Measurements from ENCODE around the gene PSRC1.
"Not testable (repeated sequence)": the region's sequence is repeated elsewhere in the genome, so short reads cannot be mapped to it uniquely, and the experiment has no call there.

Gene PSRC1

GRCh38 chr1:109306832-109307273 is 23.9 kb upstream of the PSRC1 start, which contains the start of gene MYBPHL:
TSS of gene MYBPHL (minus strand) at chr1:109307011. CDS start at chr1:109306991, 20 bp downstream.
- DNase-seq (ENCODE audit: low read depth) = no peak
- H3K4me3 ChIP-seq (ENCODE audit: control insufficient read depth, low read depth, low read length) = no peak within 1 kb of the TSS
- TF ChIP-seq, protein P1, sequence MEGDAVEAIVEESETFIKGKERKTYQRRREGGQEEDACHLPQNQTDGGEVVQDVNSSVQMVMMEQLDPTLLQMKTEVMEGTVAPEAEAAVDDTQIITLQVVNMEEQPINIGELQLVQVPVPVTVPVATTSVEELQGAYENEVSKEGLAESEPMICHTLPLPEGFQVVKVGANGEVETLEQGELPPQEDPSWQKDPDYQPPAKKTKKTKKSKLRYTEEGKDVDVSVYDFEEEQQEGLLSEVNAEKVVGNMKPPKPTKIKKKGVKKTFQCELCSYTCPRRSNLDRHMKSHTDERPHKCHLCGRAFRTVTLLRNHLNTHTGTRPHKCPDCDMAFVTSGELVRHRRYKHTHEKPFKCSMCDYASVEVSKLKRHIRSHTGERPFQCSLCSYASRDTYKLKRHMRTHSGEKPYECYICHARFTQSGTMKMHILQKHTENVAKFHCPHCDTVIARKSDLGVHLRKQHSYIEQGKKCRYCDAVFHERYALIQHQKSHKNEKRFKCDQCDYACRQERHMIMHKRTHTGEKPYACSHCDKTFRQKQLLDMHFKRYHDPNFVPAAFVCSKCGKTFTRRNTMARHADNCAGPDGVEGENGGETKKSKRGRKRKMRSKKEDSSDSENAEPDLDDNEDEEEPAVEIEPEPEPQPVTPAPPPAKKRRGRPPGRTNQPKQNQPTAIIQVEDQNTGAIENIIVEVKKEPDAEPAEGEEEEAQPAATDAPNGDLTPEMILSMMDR (IDR thresholded peaks at IDR 0.05; ENCODE audit: control insufficient read depth, insufficient read depth, low read depth, low read length, missing control alignments) = no peak

DNA sequence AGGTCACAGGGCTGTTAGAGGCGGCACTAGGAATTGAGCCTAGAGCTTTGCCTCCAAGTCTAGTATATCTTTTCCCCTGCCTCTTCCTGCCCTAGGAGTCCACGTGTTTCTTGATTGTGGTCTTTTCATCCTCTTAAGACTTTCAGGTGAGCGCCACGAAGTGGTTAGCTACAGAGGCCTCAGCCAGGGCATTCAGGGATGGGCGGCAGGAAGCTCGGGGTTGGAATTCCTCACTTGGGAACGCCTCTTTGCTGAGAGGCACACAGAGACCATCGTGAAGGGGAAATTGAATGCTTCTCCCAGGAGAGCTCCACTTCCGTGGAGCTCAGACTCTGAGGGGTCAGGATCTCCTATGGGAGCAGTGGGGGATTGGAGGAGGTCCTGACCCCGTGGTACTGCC is 23.0 kb upstream of the PSRC1 start:
- not testable (repeated sequence) for H3K4me3 ChIP-seq (ENCODE audit: control insufficient read depth, low read depth, low read length); DNase-seq (ENCODE audit: low read depth)

DNA sequence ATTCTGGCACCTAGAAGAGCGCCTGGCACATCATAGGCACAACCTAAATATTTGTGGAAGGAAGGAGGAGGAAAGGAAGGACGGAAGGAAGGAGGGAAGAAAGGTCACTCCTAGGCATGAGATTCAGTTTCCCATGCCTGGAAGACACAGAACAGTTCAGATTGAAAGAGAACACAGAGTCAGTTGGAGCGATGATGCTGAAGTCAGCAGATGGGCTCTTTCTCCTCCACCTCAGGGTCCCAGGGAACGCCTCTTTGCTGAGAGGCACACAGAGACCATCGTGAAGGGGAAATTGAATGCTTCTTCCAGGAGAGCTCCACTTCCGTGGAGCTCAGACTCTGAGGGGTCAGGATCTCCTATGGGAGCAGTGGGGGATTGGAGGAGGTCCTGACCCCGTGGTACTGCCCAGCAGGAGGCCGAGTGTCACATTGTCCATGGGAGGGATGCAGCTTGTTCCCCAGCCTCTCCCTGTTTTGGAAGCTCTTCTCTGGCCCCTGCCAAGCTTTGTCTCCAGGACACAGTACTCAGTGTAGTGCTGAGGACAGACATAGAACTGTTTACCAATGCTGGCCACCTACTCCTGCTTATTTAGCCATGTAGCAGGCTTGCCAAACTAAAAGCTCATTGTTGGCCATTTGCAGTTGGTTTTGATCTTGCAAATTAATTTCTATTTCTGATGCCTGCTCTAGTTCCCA is 21.4 kb upstream of the PSRC1 start:
- DNase-seq (ENCODE audit: low read depth) = no peak
- TF ChIP-seq, protein P1 (IDR thresholded peaks at IDR 0.05; ENCODE audit: control insufficient read depth, insufficient read depth, low read depth, low read length, missing control alignments) = no peak
- no peak overlapping the region for H3K4me3 ChIP-seq (ENCODE audit: control insufficient read depth, low read depth, low read length)

DNA sequence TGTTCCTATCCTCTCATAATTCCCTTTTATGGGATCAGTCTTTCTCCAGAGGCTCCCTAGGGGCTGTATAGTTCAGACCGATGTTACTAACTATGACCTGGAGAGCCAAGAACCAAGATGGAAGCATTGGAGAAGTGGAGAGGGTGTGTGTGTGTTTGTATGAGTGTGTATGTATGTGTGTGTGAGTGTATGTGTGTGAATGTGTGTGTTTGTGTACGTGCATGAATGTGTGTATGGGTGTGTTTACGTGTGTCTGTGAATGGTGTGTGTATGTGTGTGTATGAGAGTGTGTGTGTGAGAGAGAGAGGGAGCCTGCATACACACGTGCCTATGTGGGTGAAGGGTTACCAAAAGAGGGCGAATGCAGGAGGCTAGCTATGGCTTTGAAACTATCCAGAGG is 18.9 kb upstream of the PSRC1 start:
- no peak overlapping the region for H3K4me3 ChIP-seq (ENCODE audit: control insufficient read depth, low read depth, low read length)
- DNase-seq (ENCODE audit: low read depth) = no peak
- TF ChIP-seq, protein P1 (IDR thresholded peaks at IDR 0.05; ENCODE audit: control insufficient read depth, insufficient read depth, low read depth, low read length, missing control alignments) = no peak

GRCh38 chr1:109300650-109301151 is 17.8 kb upstream of the PSRC1 start:
- no peak for DNase-seq (ENCODE audit: low read depth)
- TF ChIP-seq, protein P1 (IDR thresholded peaks at IDR 0.05; ENCODE audit: control insufficient read depth, insufficient read depth, low read depth, low read length, missing control alignments) = no peak
- no peak overlapping the region for H3K4me3 ChIP-seq (ENCODE audit: control insufficient read depth, low read depth, low read length)

DNA sequence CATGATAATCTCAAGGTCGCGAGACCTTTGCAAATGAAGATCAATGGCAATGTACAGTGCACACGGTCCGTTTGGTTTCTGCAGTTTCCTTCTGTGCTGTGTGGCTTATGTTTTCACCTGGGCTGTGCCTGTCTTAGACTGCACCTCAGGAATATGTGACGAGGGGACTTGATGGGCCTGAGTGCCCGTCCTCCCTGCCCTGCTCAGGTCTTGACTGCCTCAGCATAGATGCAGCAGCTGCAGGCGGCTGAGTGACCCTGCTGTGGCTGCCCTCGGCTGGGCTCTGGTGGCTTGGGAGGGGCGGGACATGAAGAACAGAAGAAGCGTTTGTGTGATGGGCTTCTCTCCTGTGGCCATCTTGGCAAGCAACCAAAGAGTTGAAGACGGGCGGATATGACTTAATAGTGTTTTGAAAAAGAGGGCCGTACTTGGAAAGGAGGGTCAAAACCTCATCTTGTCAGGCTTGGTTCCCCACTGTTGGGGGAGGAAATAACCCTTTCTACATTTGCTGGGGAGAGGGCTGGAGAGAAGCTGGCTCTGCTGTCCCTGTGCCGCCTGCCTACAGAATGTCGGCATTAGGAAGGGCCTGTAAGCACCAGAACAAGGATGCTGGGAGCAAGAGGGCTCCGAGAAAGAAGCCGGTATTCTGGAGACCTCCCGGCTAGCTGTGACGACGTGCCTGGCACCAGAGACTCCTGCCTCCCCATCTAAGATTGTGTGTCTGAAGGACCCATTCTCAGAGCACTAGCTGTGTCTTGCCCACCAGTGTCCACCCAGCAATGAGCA is 16.8 kb upstream of the PSRC1 start:
- DNase-seq (ENCODE audit: low read depth) = no peak
- no peak overlapping the region for H3K4me3 ChIP-seq (ENCODE audit: control insufficient read depth, low read depth, low read length)
- TF ChIP-seq, protein P1 (IDR thresholded peaks at IDR 0.05; ENCODE audit: control insufficient read depth, insufficient read depth, low read depth, low read length, missing control alignments) = no peak
